OCI-LY3 (cell line): Measurements from ENCODE around the gene WDFY4.

Experiments
- H2AFZ ChIP-seq: fragments of 200-600, 300-600 bp; shearing (Covaris generic); 2 replicates; pipeline ENCODE4 v1.6.0; 2014; ENCODE audit warnings: antibody characterized with exemption, low read depth, low read length
- H3K27ac ChIP-seq: fragments of 200-600, 300-600 bp; sonication (generic); 2 replicates; pipeline ENCODE4 v1.5.1; 2014; ENCODE audit warnings: mild to moderate bottlenecking, low read length, moderate library complexity, mixed read lengths
- H3K27me3 ChIP-seq: fragments of 200-600, 300-600 bp; sonication (generic); 2 replicates; pipeline ENCODE4 v1.6.1; 2014; ENCODE audit warnings: low read depth, low read length, mixed read lengths
- H3K36me3 ChIP-seq: fragments of 200-600, 300-600 bp; sonication (generic); replicated peaks from 2 replicates; pipeline ENCODE3; 2014; ENCODE audit warnings: low read depth, low read length, mixed read lengths
- H3K4me1 ChIP-seq: fragments of 300-600, 200-600 bp; sonication (generic); 2 replicates; pipeline ENCODE4 v1.6.1; 2014; ENCODE audit warnings: low read length, mixed read lengths
- H3K4me2 ChIP-seq: fragments of 200-600, 300-600 bp; sonication (generic); 2 replicates; pipeline ENCODE4 v1.6.1; 2014; ENCODE audit warnings: low read length, mixed read lengths
- H3K4me3 ChIP-seq: fragments of 300-600, 200-600 bp; sonication (generic); 2 replicates; pipeline ENCODE4 v1.5.1; 2014; ENCODE audit warnings: antibody characterized with exemption, mild to moderate bottlenecking, low read length, moderate library complexity
- H3K79me2 ChIP-seq: fragments of 300-600, 200-600 bp; shearing (Covaris generic); 2 replicates; pipeline ENCODE4 v1.6.1; 2014; ENCODE audit warnings: mild to moderate bottlenecking, low read length, mixed read lengths
- H3K9ac ChIP-seq: fragments of 300-600, 200-600 bp; shearing (Covaris generic); 2 replicates; pipeline ENCODE4 v1.6.0; 2014; ENCODE audit warnings: mild to moderate bottlenecking, low read length, moderate library complexity
- H3K9me3 ChIP-seq: fragments of 200-600, 300-600 bp; shearing (Covaris generic); 2 replicates; pipeline ENCODE4 v1.6.1; 2014; ENCODE audit warnings: low read length, mixed read lengths; ENCODE audit not compliant: insufficient read depth
- H4K20me1 ChIP-seq: fragments of 200-600, 300-600 bp; sonication (generic); 2 replicates; pipeline ENCODE4 v1.6.1; 2016; ENCODE audit warnings: low read length, mixed read lengths; ENCODE audit not compliant: insufficient read depth
- CTCF ChIP-seq: fragments of 200-600, 300-600 bp; sonication (generic); IDR thresholded peaks from 2 replicates; pipeline ENCODE4 v1.5.1; 2014; ENCODE audit warnings: antibody characterized with exemption, low read length, low read depth
- EZH2phosphoT487 ChIP-seq: fragments of 200-600 bp; shearing (Covaris generic); IDR thresholded peaks from 2 replicates; pipeline ENCODE4 v1.6.1; 2018; ENCODE audit warnings: antibody characterized with exemption, mixed run types, low read depth

WDFY4 gene

GRCh38 chr10:48708144-48708543 lies 23.5 kb downstream of the WDFY4 start:
- H3K4me1 ChIP-seq, result peaks cover 55% of the 10 kb centered on the region
- H3K9me3 ChIP-seq, result no peaks in the 10 kb centered on the region
- H3K4me3 ChIP-seq, result no peak overlapping the region
- H3K9ac ChIP-seq, result no peak overlapping the region
- H3K4me2 ChIP-seq, result no peak overlapping the region
- H3K79me2 ChIP-seq, result peaks cover 97% of the 10 kb centered on the region
- H3K27me3 ChIP-seq, result no peaks in the 10 kb centered on the region
- peaks cover 58% of the 10 kb centered on the region for H3K36me3 ChIP-seq
- no peak overlapping the region for H2AFZ ChIP-seq
- H4K20me1 ChIP-seq, result peaks cover 82% of the 10 kb centered on the region
- TF ChIP-seq CTCF (no peak), EZH2phosphoT487 (no peak)
- no peak overlapping the region for H3K27ac ChIP-seq

- H3K9ac ChIP-seq, result no peak overlapping the region
- peaks cover 76% of the 10 kb centered on the region for H3K36me3 ChIP-seq
- H3K4me3 ChIP-seq, result no peak overlapping the region
- H3K27ac ChIP-seq, result no peak overlapping the region
- H3K27me3 ChIP-seq, result no peaks in the 10 kb centered on the region
- H3K4me2 ChIP-seq, result no peak overlapping the region
- H3K4me1 ChIP-seq, result peaks cover 29% of the 10 kb centered on the region
- TF ChIP-seq CTCF, result no peak
- no peaks in the 10 kb centered on the region for H3K9me3 ChIP-seq
- H4K20me1 ChIP-seq, result peaks cover 77% of the 10 kb centered on the region
- H2AFZ ChIP-seq, result no peak overlapping the region
- H3K79me2 ChIP-seq, result peaks cover 95% of the 10 kb centered on the region
Measured at GRCh38 chr10:48710647-48711275, 26.1 kb downstream of the WDFY4 start.

- Histone ChIP-seq H3K4me1 (peaks cover 28% of the 10 kb centered on the region), H3K27me3 (no peaks in the 10 kb centered on the region), H4K20me1 (peaks cover 77% of the 10 kb centered on the region), H2AFZ (no peak overlapping the region), H3K4me3 (no peak overlapping the region), H3K9me3 (no peaks in the 10 kb centered on the region), H3K4me2 (no peak overlapping the region), H3K27ac (no peak overlapping the region), H3K36me3 (peaks cover 71% of the 10 kb centered on the region), H3K9ac (no peak overlapping the region), H3K79me2 (peaks cover 95% of the 10 kb centered on the region)
- no peak for TF ChIP-seq CTCF
- TF ChIP-seq EZH2phosphoT487, result no peak
Measured at GRCh38 chr10:48711830-48712229, 27.2 kb downstream of the WDFY4 start.

GRCh38 chr10:48714088-48714487 lies 29.4 kb downstream of the WDFY4 start:
- H2AFZ ChIP-seq, result no peak overlapping the region
- no peak overlapping the region for H3K27ac ChIP-seq
- H3K36me3 ChIP-seq, result peaks cover 68% of the 10 kb centered on the region
- no peak overlapping the region for H3K4me3 ChIP-seq
- TF ChIP-seq EZH2phosphoT487 (no peak), CTCF (no peak)
- H3K9ac ChIP-seq, result no peak overlapping the region
- H3K4me2 ChIP-seq, result no peak overlapping the region
- peaks cover 77% of the 10 kb centered on the region for H4K20me1 ChIP-seq
- no peaks in the 10 kb centered on the region for H3K27me3 ChIP-seq
- no peaks in the 10 kb centered on the region for H3K9me3 ChIP-seq
- H3K4me1 ChIP-seq, result peaks cover 15% of the 10 kb centered on the region
- peaks cover 96% of the 10 kb centered on the region for H3K79me2 ChIP-seq
